HFF-Myc (cell line): ENCODE data around the gene MRPS16.
"Not testable (repeated sequence)": the region's sequence is repeated elsewhere in the genome, so short reads cannot be mapped to it uniquely, and the experiment has no call there.

ENCODE experiments used
- DNase-seq: peaks from one replicate; pipeline ENCODE4 v3.0.0-alpha.2; 2011; ENCODE audit warnings: low read depth; ENCODE audit errors: extremely low read depth
- H3K4me3 ChIP-seq: replicated peaks from 2 replicates; pipeline ENCODE4 v1.5.1; 2011; ENCODE audit warnings: low read depth, mild to moderate bottlenecking, control low read depth, low read length
- TF ChIP-seq, protein P1 (sequence below): IDR thresholded peaks from 2 replicates; pipeline ENCODE4 v1.5.1; 2012; ENCODE audit warnings: mild to moderate bottlenecking, low read depth, low read length, control low read depth; ENCODE audit errors: missing control alignments

The MRPS16 gene

DNA sequence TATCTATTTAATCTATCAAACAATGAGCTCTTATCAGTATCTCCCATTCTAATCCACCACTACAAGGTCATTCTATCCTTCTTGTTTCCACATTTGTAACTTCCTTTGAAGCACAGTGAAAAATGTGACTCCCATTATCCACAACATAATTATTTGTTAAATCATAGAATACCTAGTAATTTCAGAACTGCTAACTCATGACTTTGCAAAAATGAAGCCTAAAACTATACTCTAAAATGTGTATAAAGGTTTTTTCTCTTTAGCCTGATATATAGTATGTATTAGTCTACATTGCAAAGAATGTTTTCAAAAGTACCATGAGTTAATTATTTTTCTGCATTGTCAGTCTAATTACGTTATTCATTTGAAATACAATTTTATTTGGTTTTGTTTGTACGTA is 12.0 kb upstream of the MRPS16 start:
- DNase-seq, result no peak

DNA sequence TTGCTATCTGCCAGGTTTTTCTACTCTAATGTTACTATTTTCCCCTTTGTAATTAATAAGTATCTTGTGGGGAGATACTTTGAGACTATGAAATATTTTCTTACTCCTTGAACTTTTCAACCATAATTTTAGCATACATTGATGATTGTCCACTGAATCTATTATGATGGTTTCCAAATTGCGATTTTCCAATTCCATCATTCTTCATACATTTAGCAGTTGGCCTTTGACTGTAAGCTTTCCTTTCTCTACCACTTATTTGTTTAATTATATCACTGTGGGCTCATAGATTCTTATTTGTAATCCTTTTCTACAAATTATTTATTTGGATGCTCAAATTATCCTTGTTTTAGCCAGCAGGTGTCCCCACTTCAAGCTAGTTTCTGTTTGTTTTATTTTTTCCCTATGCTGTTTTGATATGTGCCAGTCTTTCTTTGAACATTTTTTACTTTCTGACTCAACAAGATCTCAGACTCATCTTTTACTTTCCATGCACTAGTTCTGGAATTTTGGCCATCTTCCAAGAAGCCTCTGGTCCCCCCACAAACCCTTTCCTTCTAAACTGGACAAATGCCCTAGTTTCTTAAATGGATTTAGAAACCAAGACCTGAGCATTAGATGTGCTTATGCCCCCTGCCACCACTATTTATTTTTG is 11.4 kb upstream of the MRPS16 start:
- H3K4me3 ChIP-seq, result no peak overlapping the region
- DNase-seq, result no peak
- TF ChIP-seq, protein P1, sequence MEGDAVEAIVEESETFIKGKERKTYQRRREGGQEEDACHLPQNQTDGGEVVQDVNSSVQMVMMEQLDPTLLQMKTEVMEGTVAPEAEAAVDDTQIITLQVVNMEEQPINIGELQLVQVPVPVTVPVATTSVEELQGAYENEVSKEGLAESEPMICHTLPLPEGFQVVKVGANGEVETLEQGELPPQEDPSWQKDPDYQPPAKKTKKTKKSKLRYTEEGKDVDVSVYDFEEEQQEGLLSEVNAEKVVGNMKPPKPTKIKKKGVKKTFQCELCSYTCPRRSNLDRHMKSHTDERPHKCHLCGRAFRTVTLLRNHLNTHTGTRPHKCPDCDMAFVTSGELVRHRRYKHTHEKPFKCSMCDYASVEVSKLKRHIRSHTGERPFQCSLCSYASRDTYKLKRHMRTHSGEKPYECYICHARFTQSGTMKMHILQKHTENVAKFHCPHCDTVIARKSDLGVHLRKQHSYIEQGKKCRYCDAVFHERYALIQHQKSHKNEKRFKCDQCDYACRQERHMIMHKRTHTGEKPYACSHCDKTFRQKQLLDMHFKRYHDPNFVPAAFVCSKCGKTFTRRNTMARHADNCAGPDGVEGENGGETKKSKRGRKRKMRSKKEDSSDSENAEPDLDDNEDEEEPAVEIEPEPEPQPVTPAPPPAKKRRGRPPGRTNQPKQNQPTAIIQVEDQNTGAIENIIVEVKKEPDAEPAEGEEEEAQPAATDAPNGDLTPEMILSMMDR, result peak; percentile 42

More for the DNA sequence above, 12.0 kb upstream of the MRPS16 start:
- TF ChIP-seq, protein P1, result no peak
- H3K4me3 ChIP-seq, result no peak overlapping the region

DNA sequence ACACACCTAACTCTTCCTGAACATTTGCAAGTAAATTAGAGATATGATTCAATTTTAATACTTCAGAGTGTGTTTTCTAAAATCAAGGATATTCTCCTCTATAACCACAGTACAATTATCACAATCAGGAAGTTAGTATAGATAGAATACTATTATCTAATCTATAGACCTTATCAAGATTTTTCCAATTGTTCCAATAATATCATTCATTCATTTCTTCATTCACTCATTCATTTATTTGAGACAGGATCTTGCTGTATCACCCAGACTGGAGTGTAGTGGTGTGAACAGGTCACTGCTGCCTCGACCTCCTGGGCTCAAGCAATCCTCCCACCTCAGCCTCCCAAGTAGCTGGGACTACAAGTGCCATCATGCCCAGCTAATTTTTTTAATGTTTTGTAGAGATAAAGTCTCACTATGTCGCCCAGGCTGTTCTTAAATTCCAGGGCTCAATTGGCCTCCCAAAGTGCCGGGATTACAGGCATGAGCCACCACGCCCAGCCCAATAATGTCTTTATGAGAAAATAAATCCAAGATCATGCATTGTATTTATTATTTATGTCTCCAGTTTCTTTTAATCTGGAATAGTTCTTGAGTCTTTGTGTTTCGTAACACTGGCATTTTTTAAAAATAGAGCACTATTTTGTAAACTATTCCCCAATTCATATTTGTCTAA is 10.6 kb upstream of the MRPS16 start:
- DNase-seq, result no peak
- TF ChIP-seq, protein P1, result no peak
- H3K4me3 ChIP-seq, result no peak overlapping the region

DNA sequence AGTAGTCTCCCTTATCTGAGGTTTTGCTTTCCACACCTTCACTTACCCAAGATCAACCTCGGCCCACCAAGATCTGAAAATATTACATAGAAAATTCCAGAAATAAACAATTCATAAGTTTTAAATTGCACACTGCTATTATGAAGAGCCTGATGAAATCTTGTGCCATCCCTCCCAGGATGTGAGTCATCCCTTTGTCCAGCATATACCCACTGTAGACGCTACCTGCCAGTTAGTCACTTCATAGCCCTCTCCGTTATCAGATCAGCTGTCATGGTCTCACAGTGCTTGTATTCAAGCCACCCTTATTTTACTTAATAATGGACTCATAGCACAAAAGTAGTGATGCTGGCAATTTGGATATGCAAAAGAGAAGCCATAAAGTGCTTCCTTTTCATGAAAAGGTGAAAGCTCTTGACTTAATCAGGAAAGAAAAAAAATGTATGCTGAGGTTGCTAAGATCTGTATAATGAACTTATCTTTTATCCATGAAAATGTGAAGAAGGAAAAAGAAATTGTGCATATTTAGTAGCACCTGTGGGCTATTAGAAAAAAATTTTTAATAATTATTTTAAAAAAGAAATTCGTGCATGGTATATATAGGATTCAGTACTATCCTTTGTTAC is 9.8 kb upstream of the MRPS16 start:
- TF ChIP-seq, protein P1, result no peak
- no peak overlapping the region for H3K4me3 ChIP-seq
- DNase-seq, result no peak

DNA sequence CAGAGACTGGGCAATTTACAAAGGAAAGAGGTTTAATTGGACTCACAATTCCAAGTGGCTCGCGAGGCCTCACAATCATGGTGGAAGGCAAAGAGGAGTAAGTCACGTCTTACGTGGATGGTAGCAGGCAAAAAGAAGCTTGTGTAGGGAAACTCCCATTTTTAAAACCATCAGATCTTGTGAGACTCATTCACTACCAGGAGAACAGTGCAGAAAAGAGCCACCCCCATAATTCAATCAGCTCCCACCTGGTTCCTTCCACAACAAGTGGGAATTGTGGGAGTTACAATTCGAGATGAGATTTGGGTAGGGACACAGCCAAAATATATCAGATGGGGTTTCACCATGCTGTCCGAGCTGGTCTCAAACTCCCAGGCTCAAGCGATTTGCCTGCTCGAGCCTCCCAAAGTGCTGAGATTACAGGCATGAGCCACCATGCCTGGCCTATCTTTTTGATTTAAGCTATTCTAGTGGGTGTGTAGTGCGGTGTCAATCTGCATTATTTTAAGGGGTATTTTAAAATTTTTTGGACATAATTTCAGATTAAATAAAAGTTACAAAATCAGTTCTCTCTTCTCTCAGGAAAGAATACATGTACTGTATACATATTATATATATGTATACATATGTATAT is 9.0 kb upstream of the MRPS16 start:
- DNase-seq, result no peak
- TF ChIP-seq, protein P1, result no peak
- H3K4me3 ChIP-seq, result no peak overlapping the region

DNA sequence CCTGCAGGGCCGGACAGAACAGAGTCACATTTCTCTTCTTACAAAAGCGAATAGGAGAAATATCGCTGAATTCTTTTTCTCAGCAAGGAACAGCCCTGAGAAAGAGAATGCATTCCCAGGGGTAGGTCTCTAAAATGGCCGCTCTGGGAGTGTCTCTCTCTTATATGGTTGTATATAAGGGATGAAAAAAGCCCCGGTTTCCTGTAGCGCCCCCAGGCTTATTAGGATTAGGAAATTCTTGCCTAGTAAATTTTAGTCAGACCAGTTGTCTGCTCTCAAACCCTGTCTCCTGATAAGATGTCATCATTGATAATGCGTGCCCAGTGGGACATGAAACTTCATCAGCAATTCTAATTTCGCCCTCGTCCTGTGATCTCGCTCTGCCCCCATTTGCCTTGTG is 6.2 kb upstream of the MRPS16 start:
- not testable (repeated sequence) for DNase-seq

DNA sequence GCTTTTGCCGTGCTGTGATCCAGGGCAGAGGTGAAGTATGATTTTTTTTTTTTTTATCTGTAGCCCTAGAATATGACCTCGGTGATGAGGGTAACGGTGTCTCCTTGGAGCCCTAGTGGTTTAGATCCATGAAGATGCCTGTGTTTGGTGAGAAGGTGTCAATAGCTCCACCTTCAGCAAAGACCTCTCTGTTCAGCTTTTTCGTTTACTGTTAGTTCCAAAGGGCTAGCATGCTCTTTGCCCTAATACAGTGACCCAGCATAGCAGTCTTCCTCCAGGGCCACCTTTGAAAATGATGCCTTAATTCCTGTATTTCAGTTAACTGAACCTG is 746 bp upstream of the MRPS16 start:
- TF ChIP-seq, protein P1, result no peak
- DNase-seq, result no peak
- H3K4me3 ChIP-seq, result peak overlapping the region; percentile 99

More for the DNA sequence above, 6.2 kb upstream of the MRPS16 start:
- not testable (repeated sequence) for H3K4me3 ChIP-seq
